ENCODE measurements around the gene NAV2. TPM values are rescaled to one million over a fixed set of nuclear protein-coding genes. Genes with fewer than 3 reads are reported as not detected.
A peak's percentile ranks its signal among the peaks of the same experiment; 100 is the strongest.

Gene NAV2
- 0.02 and 0.39 TPM in 2 replicates for total RNA-seq

GRCh38 chr11:19712281-19713195 is at the start of gene NAV2:
NAV2 (plus strand) TSS chr11:19712837; CDS start chr11:19713696, 859 bp downstream.
- peaks cover 53% of the 10 kb centered on the region for H3K27me3 Mint-ChIP-seq (ENCODE audit: low read depth)
- peak within 1 kb of the TSS; percentile 86 for H3K4me3 Mint-ChIP-seq (ENCODE audit: low read depth)
- intact Hi-C loops (cut with micrococcal nuclease): loop anchor here (1.0 to 5.0 kb wide), 3 partner anchors 11 to 470 kb away; partner anchors contain the start of gene E2F8
- no peaks in the 10 kb centered on the region for H3K36me3 Mint-ChIP-seq (ENCODE audit: low read depth)
- no peaks in the 10 kb centered on the region for H3K9me3 Mint-ChIP-seq
- H3K27ac Mint-ChIP-seq: peak within 1 kb of the TSS; percentile 84
- DNase-seq (ENCODE audit: low spot score): peak; percentile 76
- H3K4me1 Mint-ChIP-seq (ENCODE audit: low read depth): peaks cover 20% of the 10 kb centered on the region

DNA sequence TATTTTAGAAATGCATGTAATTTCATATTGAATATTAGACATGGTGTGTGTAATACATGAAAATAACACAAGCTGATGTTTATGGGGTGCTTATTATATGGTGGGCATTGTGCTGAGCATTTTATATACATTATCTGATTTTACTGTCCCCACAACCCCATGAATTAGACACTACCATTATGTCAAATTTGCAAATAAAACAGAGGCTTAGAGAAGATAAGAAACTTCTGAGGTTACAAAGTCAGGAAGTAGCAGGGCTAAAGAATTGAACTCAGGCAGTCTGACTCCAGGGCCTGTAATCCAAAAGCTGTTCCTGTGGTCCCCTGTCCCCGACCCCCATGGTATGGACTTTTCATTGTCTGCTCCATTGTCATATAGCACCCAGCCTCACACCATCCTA is 49.4 kb upstream of the NAV2 start:
- Mint-ChIP-seq H3K4me1 (ENCODE audit: low read depth) (peaks cover 5% of the 10 kb centered on the region), H3K36me3 (ENCODE audit: low read depth) (no peaks in the 10 kb centered on the region), H3K9me3 (no peaks in the 10 kb centered on the region), H3K4me3 (ENCODE audit: low read depth) (no peak overlapping the region), H3K27ac (no peak overlapping the region), H3K27me3 (ENCODE audit: low read depth) (peaks cover 3% of the 10 kb centered on the region)
- no peak for DNase-seq (ENCODE audit: low spot score)
- intact Hi-C loops (cut with micrococcal nuclease): no loop called here

GRCh38 chr11:19664886-19665548 is 47.6 kb upstream of the NAV2 start:
- H3K9me3 Mint-ChIP-seq: no peaks in the 10 kb centered on the region
- DNase-seq (ENCODE audit: low spot score): no peak
- H3K27me3 Mint-ChIP-seq (ENCODE audit: low read depth): peaks cover 3% of the 10 kb centered on the region
- no peaks in the 10 kb centered on the region for H3K36me3 Mint-ChIP-seq (ENCODE audit: low read depth)
- H3K4me3 Mint-ChIP-seq (ENCODE audit: low read depth): no peak overlapping the region
- no peak overlapping the region for H3K27ac Mint-ChIP-seq
- peaks cover 5% of the 10 kb centered on the region for H3K4me1 Mint-ChIP-seq (ENCODE audit: low read depth)
- intact Hi-C loops (cut with micrococcal nuclease): no loop called here

DNA sequence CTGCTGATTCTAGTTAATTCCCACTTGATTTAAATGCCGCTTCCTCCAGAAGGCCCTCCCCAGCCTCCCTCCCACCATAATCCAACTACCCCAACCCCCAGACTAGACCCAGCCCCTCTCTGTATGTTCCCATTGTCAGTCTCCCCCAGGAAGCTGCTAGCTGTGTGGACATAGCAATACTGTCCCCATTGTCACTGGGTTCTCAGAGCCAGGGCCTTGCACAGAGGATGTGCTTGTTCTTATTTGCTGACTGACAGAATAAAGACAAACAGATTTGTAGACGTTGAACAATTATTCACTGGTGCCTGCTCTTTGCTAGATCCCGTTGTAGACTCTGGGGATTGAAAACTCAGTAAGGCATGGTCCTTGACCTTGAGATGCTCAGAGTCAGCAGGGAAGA is 45.7 kb upstream of the NAV2 start:
- Mint-ChIP-seq H3K4me1 (ENCODE audit: low read depth) (peaks cover 2% of the 10 kb centered on the region), H3K9me3 (no peaks in the 10 kb centered on the region), H3K27ac (no peak overlapping the region), H3K4me3 (ENCODE audit: low read depth) (no peak overlapping the region), H3K27me3 (ENCODE audit: low read depth) (peaks cover 3% of the 10 kb centered on the region), H3K36me3 (ENCODE audit: low read depth) (no peaks in the 10 kb centered on the region)
- intact Hi-C loops (cut with micrococcal nuclease): no loop called here
- DNase-seq (ENCODE audit: low spot score): no peak

DNA sequence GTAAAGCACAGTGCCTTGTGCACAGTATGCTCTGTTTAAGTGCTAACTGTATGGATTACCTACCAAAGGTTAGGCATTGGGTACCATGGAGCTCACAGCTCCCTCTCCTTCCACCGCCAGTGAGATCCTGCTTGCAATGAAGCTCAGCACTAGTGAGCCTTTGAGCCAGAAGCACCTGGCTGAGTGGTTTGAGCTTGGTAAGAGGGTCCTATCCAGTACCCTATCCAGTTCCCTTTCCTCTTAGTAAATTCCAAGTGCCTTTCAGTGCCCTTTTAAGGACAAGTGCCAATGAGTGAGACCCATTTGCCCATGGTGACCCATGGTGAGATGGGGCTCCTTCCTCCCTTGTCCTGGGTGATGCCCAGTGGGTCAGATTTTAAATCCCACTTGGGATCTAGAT is 43.1 kb upstream of the NAV2 start:
- Mint-ChIP-seq H3K4me1 (ENCODE audit: low read depth) (peaks cover 2% of the 10 kb centered on the region), H3K36me3 (ENCODE audit: low read depth) (no peaks in the 10 kb centered on the region), H3K27me3 (ENCODE audit: low read depth) (peaks cover 6% of the 10 kb centered on the region), H3K9me3 (no peaks in the 10 kb centered on the region), H3K27ac (no peak overlapping the region), H3K4me3 (ENCODE audit: low read depth) (no peak overlapping the region)
- no peak for DNase-seq (ENCODE audit: low spot score)
- intact Hi-C loops (cut with micrococcal nuclease): no loop called here

GRCh38 chr11:19670030-19670791 is 42.4 kb upstream of the NAV2 start:
- no peaks in the 10 kb centered on the region for H3K9me3 Mint-ChIP-seq

DNA sequence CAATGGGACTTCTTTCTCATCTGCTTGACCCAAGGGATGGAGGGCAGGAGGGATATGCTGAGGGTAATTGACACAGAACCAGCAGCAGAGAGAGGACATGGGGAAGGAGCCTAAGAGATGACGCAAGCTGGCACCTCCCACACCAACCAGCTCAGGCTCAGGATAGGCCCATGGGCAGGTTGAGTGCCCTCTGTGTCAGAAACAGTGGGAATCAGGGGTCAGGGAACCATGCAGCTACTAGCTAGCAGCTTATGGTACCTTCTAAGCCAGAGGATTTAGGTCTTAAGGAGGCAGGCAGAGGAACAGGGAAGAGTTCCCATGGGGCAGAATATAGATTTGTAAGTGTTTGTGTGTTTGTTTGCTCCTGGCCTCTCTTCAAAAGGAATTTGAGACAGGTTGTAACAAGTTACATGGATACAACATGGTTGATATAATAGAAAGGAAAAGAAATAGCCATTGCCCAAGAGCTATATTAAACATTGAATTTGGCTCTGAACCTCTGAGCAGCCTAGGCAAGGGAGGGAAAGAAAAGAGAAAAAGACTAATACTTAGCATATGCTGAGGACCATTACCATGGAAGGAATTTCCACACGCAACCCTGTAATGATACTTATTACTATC is 39.9 kb upstream of the NAV2 start:
- Mint-ChIP-seq H3K27me3 (ENCODE audit: low read depth) (peaks cover 6% of the 10 kb centered on the region), H3K4me1 (ENCODE audit: low read depth) (no peaks in the 10 kb centered on the region), H3K4me3 (ENCODE audit: low read depth) (no peak overlapping the region), H3K27ac (no peak overlapping the region), H3K9me3 (no peaks in the 10 kb centered on the region), H3K36me3 (ENCODE audit: low read depth) (no peaks in the 10 kb centered on the region)
- intact Hi-C loops (cut with micrococcal nuclease): no loop called here
- DNase-seq (ENCODE audit: low spot score): no peak

More at GRCh38 chr11:19670030-19670791, 42.4 kb upstream of the NAV2 start:
- no peak for DNase-seq (ENCODE audit: low spot score)
- intact Hi-C loops (cut with micrococcal nuclease): no loop called here
- Mint-ChIP-seq H3K36me3 (ENCODE audit: low read depth) (no peaks in the 10 kb centered on the region), H3K4me1 (ENCODE audit: low read depth) (no peaks in the 10 kb centered on the region), H3K27ac (no peak overlapping the region), H3K27me3 (ENCODE audit: low read depth) (peaks cover 6% of the 10 kb centered on the region), H3K4me3 (ENCODE audit: low read depth) (no peak overlapping the region)

GRCh38 chr11:19673924-19674729 is 38.5 kb upstream of the NAV2 start:
- intact Hi-C loops (cut with micrococcal nuclease): no loop called here
- Mint-ChIP-seq H3K9me3 (no peaks in the 10 kb centered on the region), H3K27ac (no peak overlapping the region), H3K36me3 (ENCODE audit: low read depth) (no peaks in the 10 kb centered on the region), H3K4me1 (ENCODE audit: low read depth) (no peaks in the 10 kb centered on the region), H3K4me3 (ENCODE audit: low read depth) (no peak overlapping the region), H3K27me3 (ENCODE audit: low read depth) (peaks cover 6% of the 10 kb centered on the region)
- no peak for DNase-seq (ENCODE audit: low spot score)

- no peak for DNase-seq (ENCODE audit: low spot score)
- intact Hi-C loops (cut with micrococcal nuclease): no loop called here
- no peak overlapping the region for H3K4me3 Mint-ChIP-seq (ENCODE audit: low read depth)
- no peaks in the 10 kb centered on the region for H3K4me1 Mint-ChIP-seq (ENCODE audit: low read depth)
- no peaks in the 10 kb centered on the region for H3K9me3 Mint-ChIP-seq
- peaks cover 6% of the 10 kb centered on the region for H3K27me3 Mint-ChIP-seq (ENCODE audit: low read depth)
- no peaks in the 10 kb centered on the region for H3K36me3 Mint-ChIP-seq (ENCODE audit: low read depth)
- no peak overlapping the region for H3K27ac Mint-ChIP-seq
These were observed 37.8 kb upstream of the NAV2 start for GRCh38 chr11:19674836-19675235.

- no peaks in the 10 kb centered on the region for H3K4me1 Mint-ChIP-seq (ENCODE audit: low read depth)
- H3K4me3 Mint-ChIP-seq (ENCODE audit: low read depth): no peak overlapping the region
- intact Hi-C loops (cut with micrococcal nuclease): no loop called here
- DNase-seq (ENCODE audit: low spot score): no peak
- peaks cover 6% of the 10 kb centered on the region for H3K27me3 Mint-ChIP-seq (ENCODE audit: low read depth)
- H3K9me3 Mint-ChIP-seq: no peaks in the 10 kb centered on the region
- no peaks in the 10 kb centered on the region for H3K36me3 Mint-ChIP-seq (ENCODE audit: low read depth)
- no peak overlapping the region for H3K27ac Mint-ChIP-seq
These were observed 37.2 kb upstream of the NAV2 start for GRCh38 chr11:19675397-19675796.

DNA sequence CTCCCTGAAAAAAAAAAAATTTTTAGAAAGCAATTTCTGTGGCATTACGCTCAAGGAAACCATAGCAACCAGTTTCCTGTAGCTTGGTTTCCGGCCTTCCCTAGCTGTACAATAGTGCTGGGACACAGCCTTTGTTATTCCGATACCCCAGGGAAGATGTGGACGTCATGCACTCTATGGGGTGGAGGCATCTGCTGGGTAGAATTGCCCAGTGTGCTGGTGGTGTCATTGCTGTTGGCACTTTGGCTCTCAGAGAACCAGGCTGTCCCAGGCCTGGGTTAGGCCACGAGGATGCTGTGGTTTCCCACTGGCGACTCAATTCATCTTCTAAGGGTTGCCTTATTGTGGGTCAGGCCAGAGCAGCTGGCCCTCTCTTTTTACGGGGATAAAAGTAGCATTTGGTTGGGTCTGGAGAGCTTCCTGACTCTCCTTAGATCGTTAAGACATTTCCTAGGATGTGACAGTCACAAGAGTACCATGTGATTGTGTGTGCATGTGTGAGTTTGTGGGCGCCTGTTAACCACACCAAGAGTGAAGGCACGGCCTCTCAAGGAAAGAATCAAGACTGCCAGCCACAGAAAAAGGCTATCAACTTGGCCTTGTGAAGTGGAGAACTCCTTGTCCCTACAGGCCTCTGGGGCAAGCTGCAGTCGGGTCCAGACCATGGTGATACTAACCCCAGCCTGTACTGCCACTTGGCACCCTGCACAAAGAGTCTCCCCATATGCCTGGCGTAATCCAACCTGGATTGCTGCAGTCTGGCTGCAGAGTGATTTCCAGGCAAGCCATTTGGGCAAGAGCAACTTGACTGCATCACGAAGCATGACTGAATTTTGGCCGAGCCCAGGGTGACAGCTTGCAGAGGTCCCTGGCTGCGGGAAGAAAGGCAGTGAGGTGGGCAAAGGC is 35.9 kb upstream of the NAV2 start:
- H3K4me1 Mint-ChIP-seq (ENCODE audit: low read depth): no peaks in the 10 kb centered on the region
- no peak for DNase-seq (ENCODE audit: low spot score)
- H3K9me3 Mint-ChIP-seq: no peaks in the 10 kb centered on the region
- H3K27ac Mint-ChIP-seq: no peak overlapping the region
- peaks cover 6% of the 10 kb centered on the region for H3K27me3 Mint-ChIP-seq (ENCODE audit: low read depth)
- intact Hi-C loops (cut with micrococcal nuclease): no loop called here
- no peaks in the 10 kb centered on the region for H3K36me3 Mint-ChIP-seq (ENCODE audit: low read depth)
- H3K4me3 Mint-ChIP-seq (ENCODE audit: low read depth): no peak overlapping the region
